Activated B cell treated with CpG ODN at 0.5 μM for 24 hours (primary cell): ENCODE results near the gene PPP6R2. TPM values are rescaled to one million over a fixed set of nuclear protein-coding genes. Genes with fewer than 3 reads are reported as not detected.

Source experiments
- ATAC-seq: fragments of 200-7000 bp; cut with Tn5 transposase; one replicate; pipeline ENCODE4 v1.10.0; 2021; ENCODE audit warnings: low read depth, mild to moderate bottlenecking, moderate library complexity
- CTCF ChIA-PET: fragments of 350-600 bp; sonication (Branson Sonifier 250); formaldehyde crosslinking; loops from one replicate; lab custom pipeline; 2021; ENCODE audit warnings: antibody characterized with exemption; lab: Charles Lee
- POLR2A ChIA-PET: fragments of 350-600 bp; sonication (Branson Sonifier 250); formaldehyde crosslinking; loops from one replicate; lab custom pipeline; 2021; ENCODE audit warnings: antibody characterized with exemption; lab: Charles Lee
- DNase-seq: peaks from one replicate; pipeline ENCODE4 v3.0.0; 2022
- H3K27ac Mint-ChIP-seq: one replicate; pipeline ENCODE4 v1.8.0; 2020; ENCODE audit warnings: mixed read lengths
- H3K27me3 Mint-ChIP-seq: one replicate; pipeline ENCODE4 v1.8.0; 2021; ENCODE audit warnings: mixed read lengths
- H3K36me3 Mint-ChIP-seq: one replicate; pipeline ENCODE4 v1.8.0; 2021; ENCODE audit warnings: low read depth, mixed read lengths
- H3K4me1 Mint-ChIP-seq: one replicate; pipeline ENCODE4 v1.8.0; 2021; ENCODE audit warnings: mixed read lengths
- H3K4me3 Mint-ChIP-seq: one replicate; pipeline ENCODE4 v1.8.0; 2020; ENCODE audit warnings: mild to moderate bottlenecking, mixed read lengths
- H3K9me3 Mint-ChIP-seq: one replicate; pipeline ENCODE4 v1.8.0; 2020; ENCODE audit warnings: mixed read lengths
- intact Hi-C: fragments of 100-400 bp; cut with micrococcal nuclease; formaldehyde crosslinking; loops from one replicate; pipeline ENCODE4 v1.15.1; 2024
- total RNA-seq: library from RNA; stranded (reverse); gene quantifications from 2 replicates; pipeline ENCODE4 v1.2.3, GENCODE V29; 2022
- TF ChIP-seq, protein P1 (sequence below): fragments of 200-600 bp; IDR thresholded peaks from one replicate; pipeline ENCODE4 v1.8.0; 2022; ENCODE audit warnings: antibody characterized with exemption, mild to moderate bottlenecking

Gene PPP6R2
- total RNA-seq, 1 donor from 2014 or later, result 77.3 TPM

GRCh38 chr22:50420015-50420414 is 76.9 kb downstream of the PPP6R2 start:
- TF ChIP-seq, protein P1, sequence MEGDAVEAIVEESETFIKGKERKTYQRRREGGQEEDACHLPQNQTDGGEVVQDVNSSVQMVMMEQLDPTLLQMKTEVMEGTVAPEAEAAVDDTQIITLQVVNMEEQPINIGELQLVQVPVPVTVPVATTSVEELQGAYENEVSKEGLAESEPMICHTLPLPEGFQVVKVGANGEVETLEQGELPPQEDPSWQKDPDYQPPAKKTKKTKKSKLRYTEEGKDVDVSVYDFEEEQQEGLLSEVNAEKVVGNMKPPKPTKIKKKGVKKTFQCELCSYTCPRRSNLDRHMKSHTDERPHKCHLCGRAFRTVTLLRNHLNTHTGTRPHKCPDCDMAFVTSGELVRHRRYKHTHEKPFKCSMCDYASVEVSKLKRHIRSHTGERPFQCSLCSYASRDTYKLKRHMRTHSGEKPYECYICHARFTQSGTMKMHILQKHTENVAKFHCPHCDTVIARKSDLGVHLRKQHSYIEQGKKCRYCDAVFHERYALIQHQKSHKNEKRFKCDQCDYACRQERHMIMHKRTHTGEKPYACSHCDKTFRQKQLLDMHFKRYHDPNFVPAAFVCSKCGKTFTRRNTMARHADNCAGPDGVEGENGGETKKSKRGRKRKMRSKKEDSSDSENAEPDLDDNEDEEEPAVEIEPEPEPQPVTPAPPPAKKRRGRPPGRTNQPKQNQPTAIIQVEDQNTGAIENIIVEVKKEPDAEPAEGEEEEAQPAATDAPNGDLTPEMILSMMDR, result no peak
- H3K27me3 Mint-ChIP-seq, result no peaks in the 10 kb centered on the region
- H3K4me1 Mint-ChIP-seq, result no peaks in the 10 kb centered on the region
- H3K27ac Mint-ChIP-seq, result no peak overlapping the region
- ChIA-PET POLR2A (no interaction called here), CTCF (no interaction called here)
- no peak overlapping the region for H3K4me3 Mint-ChIP-seq
- ATAC-seq, result no peak
- no peaks in the 10 kb centered on the region for H3K9me3 Mint-ChIP-seq
- DNase-seq, result no peak
- peaks cover 82% of the 10 kb centered on the region for H3K36me3 Mint-ChIP-seq
- intact Hi-C loops, result no loop called here

- no peaks in the 10 kb centered on the region for H3K4me1 Mint-ChIP-seq
- CTCF ChIA-PET, result no interaction called here
Observed at GRCh38 chr22:50420581-50420980, 77.5 kb downstream of the PPP6R2 start.

GRCh38 chr22:50422046-50422445 is 78.9 kb downstream of the PPP6R2 start:
- Mint-ChIP-seq H3K36me3 (peaks cover 74% of the 10 kb centered on the region), H3K4me1 (no peaks in the 10 kb centered on the region), H3K27me3 (no peaks in the 10 kb centered on the region), H3K4me3 (no peak overlapping the region), H3K9me3 (no peaks in the 10 kb centered on the region), H3K27ac (no peak overlapping the region)
- ChIA-PET CTCF (no interaction called here), POLR2A (no interaction called here)
- TF ChIP-seq, protein P1, result no peak
- no peak for ATAC-seq
- DNase-seq, result no peak
- intact Hi-C loops, result no loop called here

More at GRCh38 chr22:50420581-50420980, 77.5 kb downstream of the PPP6R2 start:
- no peak for DNase-seq
- no peak for ATAC-seq
- TF ChIP-seq, protein P1, result no peak
- intact Hi-C loops, result no loop called here
- Mint-ChIP-seq H3K27ac (no peak overlapping the region), H3K4me3 (no peak overlapping the region), H3K36me3 (peaks cover 82% of the 10 kb centered on the region), H3K9me3 (no peaks in the 10 kb centered on the region), H3K27me3 (no peaks in the 10 kb centered on the region)
- POLR2A ChIA-PET, result no interaction called here

- CTCF ChIA-PET, result no interaction called here
- no peak for DNase-seq
- no peaks in the 10 kb centered on the region for H3K4me1 Mint-ChIP-seq
- intact Hi-C loops, result no loop called here
- H3K27me3 Mint-ChIP-seq, result no peaks in the 10 kb centered on the region
- no peak for ATAC-seq
- no peaks in the 10 kb centered on the region for H3K9me3 Mint-ChIP-seq
- no peak overlapping the region for H3K27ac Mint-ChIP-seq
- peaks cover 73% of the 10 kb centered on the region for H3K36me3 Mint-ChIP-seq
- TF ChIP-seq, protein P1, result no peak
- POLR2A ChIA-PET, result no interaction called here
- H3K4me3 Mint-ChIP-seq, result no peak overlapping the region
Observed at GRCh38 chr22:50422961-50423815, 80.1 kb downstream of the PPP6R2 start.

DNA sequence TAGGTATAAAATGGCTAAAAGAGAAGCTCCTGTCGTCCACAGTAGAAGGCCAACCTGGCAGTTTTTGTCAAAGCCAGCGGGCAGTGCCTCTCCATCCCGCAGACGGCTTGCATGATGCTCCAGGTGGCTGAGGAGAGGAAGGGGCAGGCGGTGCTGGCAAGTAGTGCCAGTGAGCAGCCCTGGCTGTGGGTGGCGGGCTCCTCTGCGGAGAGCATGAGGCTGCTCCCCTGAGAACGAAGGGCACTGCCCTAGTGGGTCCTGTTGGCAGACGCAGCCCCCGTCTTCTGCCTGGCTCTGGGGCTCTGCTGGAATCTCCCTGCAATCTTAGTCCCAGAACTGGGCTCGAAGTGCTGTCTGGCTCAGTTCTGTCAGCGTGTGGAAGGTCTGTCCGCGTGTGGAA is 80.8 kb downstream of the PPP6R2 start:
- no peak overlapping the region for H3K27ac Mint-ChIP-seq
- TF ChIP-seq, protein P1, result no peak
- DNase-seq (no peak), ATAC-seq (no peak)
- H3K4me3 Mint-ChIP-seq, result no peak overlapping the region
- ChIA-PET POLR2A (no interaction called here), CTCF (no interaction called here)
- intact Hi-C loops, result no loop called here
- H3K4me1 Mint-ChIP-seq, result no peaks in the 10 kb centered on the region
- H3K27me3 Mint-ChIP-seq, result no peaks in the 10 kb centered on the region
- H3K9me3 Mint-ChIP-seq, result no peaks in the 10 kb centered on the region
- H3K36me3 Mint-ChIP-seq, result peaks cover 76% of the 10 kb centered on the region
